Gastroesophageal sphincter (tissue), 3 donors: ENCODE measurements around the gene HNF1B.

ENCODE experiments used
- POLR2AphosphoS5 ChIP-seq: sonication (generic); formaldehyde crosslinking; IDR thresholded peaks from one replicate; pipeline ENCODE4 v1.6.1; 2017; ENCODE audit warnings: antibody characterized with exemption
- TF ChIP-seq, protein P1 (sequence below), 4 experiments: fragments of 200-600 bp in 2 of 4; fragments of 450-650 bp in 2 of 4; sonication (generic) in 1 of 4; IDR thresholded peaks; one replicate each; pipeline ENCODE4 v1.5.1; 2017 to 2019; ENCODE audit warnings: antibody characterized with exemption in 4 of 4, mild to moderate bottlenecking in 2 of 4, moderate library complexity in 2 of 4

- TF ChIP-seq, protein P1, sequence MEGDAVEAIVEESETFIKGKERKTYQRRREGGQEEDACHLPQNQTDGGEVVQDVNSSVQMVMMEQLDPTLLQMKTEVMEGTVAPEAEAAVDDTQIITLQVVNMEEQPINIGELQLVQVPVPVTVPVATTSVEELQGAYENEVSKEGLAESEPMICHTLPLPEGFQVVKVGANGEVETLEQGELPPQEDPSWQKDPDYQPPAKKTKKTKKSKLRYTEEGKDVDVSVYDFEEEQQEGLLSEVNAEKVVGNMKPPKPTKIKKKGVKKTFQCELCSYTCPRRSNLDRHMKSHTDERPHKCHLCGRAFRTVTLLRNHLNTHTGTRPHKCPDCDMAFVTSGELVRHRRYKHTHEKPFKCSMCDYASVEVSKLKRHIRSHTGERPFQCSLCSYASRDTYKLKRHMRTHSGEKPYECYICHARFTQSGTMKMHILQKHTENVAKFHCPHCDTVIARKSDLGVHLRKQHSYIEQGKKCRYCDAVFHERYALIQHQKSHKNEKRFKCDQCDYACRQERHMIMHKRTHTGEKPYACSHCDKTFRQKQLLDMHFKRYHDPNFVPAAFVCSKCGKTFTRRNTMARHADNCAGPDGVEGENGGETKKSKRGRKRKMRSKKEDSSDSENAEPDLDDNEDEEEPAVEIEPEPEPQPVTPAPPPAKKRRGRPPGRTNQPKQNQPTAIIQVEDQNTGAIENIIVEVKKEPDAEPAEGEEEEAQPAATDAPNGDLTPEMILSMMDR (IDR thresholded peaks at IDR 0.05), result no peak
- TF ChIP-seq POLR2AphosphoS5, result no peak
Observed at GRCh38 chr17:37744633-37744927, 279 bp downstream of the HNF1B start.
